ENCODE results near the gene CDK10. TPM values are rescaled to one million over a fixed set of nuclear protein-coding genes. Genes with fewer than 3 reads are reported as not detected.

CDK10 gene
- total RNA-seq, 5 donors from 2014 or later (not counting 1 experiment from before 2014, with no cell fraction given), result 108 to 163 (median 138) TPM

- under 1% methylated on average over 97 of the region's 112 CpGs for WGBS (ENCODE audit: insufficient coverage)
- peaks cover 5 to 36% of the 10 kb centered on the region in 2 donors for H3K36me3 ChIP-seq (ENCODE audit: control insufficient read depth in 2 of 2, extremely low read depth in 1 of 2, insufficient read depth in 1 of 2, low read length in 1 of 2)
- no peaks in the 10 kb centered on the region for H3K27me3 Mint-ChIP-seq
- DNase-seq (peak; percentile 83 to 94 (median 90)), ATAC-seq (replicated peaks in 1 of 4) (peak; percentile 56 to 70 (median 63))
- no peaks in the 10 kb centered on the region for H3K27me3 ChIP-seq (replicated peaks in 1 of 2; ENCODE audit: control insufficient read depth in 2 of 2, extremely low read depth in 1 of 2, insufficient read depth in 2 of 2, low read length in 1 of 2)
- peaks cover 10 to 57% of the 10 kb centered on the region in 2 experiments for H3K4me1 ChIP-seq (ENCODE audit: control insufficient read depth in 1 of 2, extremely low read depth in 1 of 2, insufficient read depth in 2 of 2, low read length in 2 of 2)
- ChIA-PET POLR2A (interaction anchor here in 1 of 2 donors (0.6 kb wide), 1 partner anchor 8 kb away, joined by 3 read pairs; no protein-coding TSS in a partner anchor), CTCF (no interaction called here)
- no peaks in the 10 kb centered on the region for H3K9me3 Mint-ChIP-seq
- H3K4me3 ChIP-seq (ENCODE audit: control insufficient read depth in 1 of 2, extremely low read depth in 1 of 2, low read length in 1 of 2), result peak overlapping the region; percentile 70 to 81
- H3K27ac ChIP-seq (ENCODE audit: low read length), result peak overlapping the region; percentile 76
- H3K4me1 Mint-ChIP-seq, result peaks cover 36 to 50% (median 42%) of the 10 kb centered on the region in 3 donors
- peak overlapping the region; percentile 96 to 99 for H3K27ac Mint-ChIP-seq
- peaks cover 12% of the 10 kb centered on the region for H3K36me3 Mint-ChIP-seq
- H3K4me3 Mint-ChIP-seq, result peak overlapping the region; percentile 84 to 99 (median 96)
- H3K9me3 ChIP-seq, result no peaks in the 10 kb centered on the region
Measured at GRCh38 chr16:89721546-89722391, 35.3 kb downstream of the CDK10 start.

- H3K27me3 ChIP-seq (replicated peaks in 1 of 2; ENCODE audit: control insufficient read depth in 2 of 2, extremely low read depth in 1 of 2, insufficient read depth in 2 of 2, low read length in 1 of 2), result no peaks in the 10 kb centered on the region
- H3K27me3 Mint-ChIP-seq, result no peaks in the 10 kb centered on the region
- DNase-seq, result peak; percentile 46 to 83 (median 68)
- peak overlapping the region; percentile 84 to 99 (median 96) for H3K4me3 Mint-ChIP-seq
- ChIA-PET POLR2A (interaction anchor here in 1 of 2 donors (0.6 to 1.0 kb wide), 2 partner anchors 9 to 23 kb away, joined by 3 read pairs; no protein-coding TSS in a partner anchor), CTCF (interaction anchor here in 1 of 2 donors (2.4 kb wide), 1 partner anchor 17 kb away, joined by 11 read pairs; no protein-coding TSS in a partner anchor)
- H3K4me3 ChIP-seq (ENCODE audit: control insufficient read depth in 1 of 2, extremely low read depth in 1 of 2, low read length in 1 of 2), result peak overlapping the region; percentile 70 to 81
- peak; percentile 30 to 44 (median 39) for ATAC-seq (replicated peaks in 1 of 4)
- H3K9me3 Mint-ChIP-seq, result no peaks in the 10 kb centered on the region
- peak overlapping the region; percentile 76 for H3K27ac ChIP-seq (ENCODE audit: low read length)
- peaks cover 11 to 45% of the 10 kb centered on the region in 2 donors for H3K36me3 ChIP-seq (ENCODE audit: control insufficient read depth in 2 of 2, extremely low read depth in 1 of 2, insufficient read depth in 1 of 2, low read length in 1 of 2)
- WGBS (ENCODE audit: insufficient coverage), result 1% methylated on average over 54 of the region's 56 CpGs
- H3K4me1 Mint-ChIP-seq, result peaks cover 45 to 58% (median 50%) of the 10 kb centered on the region in 3 donors
- peaks cover 17% of the 10 kb centered on the region for H3K36me3 Mint-ChIP-seq
- H3K9me3 ChIP-seq, result no peaks in the 10 kb centered on the region
- peaks cover 16 to 65% of the 10 kb centered on the region in 2 experiments for H3K4me1 ChIP-seq (ENCODE audit: control insufficient read depth in 1 of 2, extremely low read depth in 1 of 2, insufficient read depth in 2 of 2, low read length in 2 of 2)
- H3K27ac Mint-ChIP-seq, result peak overlapping the region; percentile 96 to 99
Measured at GRCh38 chr16:89722392-89723278, 36.1 kb downstream of the CDK10 start.

- Histone ChIP-seq H3K27ac (ENCODE audit: low read length) (peak overlapping the region; percentile 76), H3K9me3 (no peaks in the 10 kb centered on the region), H3K36me3 (ENCODE audit: control insufficient read depth in 2 of 2, extremely low read depth in 1 of 2, insufficient read depth in 1 of 2, low read length in 1 of 2) (peaks cover 11 to 52% of the 10 kb centered on the region in 2 donors), H3K4me1 (ENCODE audit: control insufficient read depth in 1 of 2, extremely low read depth in 1 of 2, insufficient read depth in 2 of 2, low read length in 2 of 2) (peaks cover 19 to 71% of the 10 kb centered on the region in 2 experiments), H3K4me3 (ENCODE audit: control insufficient read depth in 1 of 2, extremely low read depth in 1 of 2, low read length in 1 of 2) (peak overlapping the region; percentile 70 to 81), H3K27me3 (replicated peaks in 1 of 2; ENCODE audit: control insufficient read depth in 2 of 2, extremely low read depth in 1 of 2, insufficient read depth in 2 of 2, low read length in 1 of 2) (no peaks in the 10 kb centered on the region)
- peak; percentile 42 to 50 (median 48) for ATAC-seq (replicated peaks in 1 of 4)
- Mint-ChIP-seq H3K9me3 (no peaks in the 10 kb centered on the region), H3K4me3 (peak overlapping the region; percentile 84 to 99 (median 96)), H3K36me3 (peaks cover 17% of the 10 kb centered on the region), H3K27me3 (no peaks in the 10 kb centered on the region), H3K4me1 (peaks cover 48 to 57% (median 53%) of the 10 kb centered on the region in 3 donors), H3K27ac (peak overlapping the region; percentile 96 to 99)
- WGBS (ENCODE audit: insufficient coverage), result 10% methylated on average over 30 of the region's 30 CpGs
- ChIA-PET POLR2A (interaction anchor here (0.5 to 1.0 kb wide), 5 partner anchors 14 to 1879 kb away, joined by 3 to 5 read pairs (median 3); no protein-coding TSS in a partner anchor), CTCF (interaction anchor here in 1 of 2 donors (0.6 to 2.4 kb wide), 9 partner anchors 11 to 138 kb away, joined by 3 to 11 read pairs (median 6); partner anchors contain the start of gene SPATA2L)
- DNase-seq, result peak; percentile 70 to 94 (median 87)
Measured at GRCh38 chr16:89723279-89724250, 37.1 kb downstream of the CDK10 start.

GRCh38 chr16:89727406-89728120, 41.1 kb downstream of the CDK10 start:
- Histone ChIP-seq H3K9me3 (no peaks in the 10 kb centered on the region), H3K4me1 (ENCODE audit: control insufficient read depth in 1 of 2, extremely low read depth in 1 of 2, insufficient read depth in 2 of 2, low read length in 2 of 2) (peaks cover 17 to 96% of the 10 kb centered on the region in 2 experiments), H3K27ac (ENCODE audit: low read length) (peak overlapping the region; percentile 31), H3K36me3 (ENCODE audit: control insufficient read depth in 2 of 2, extremely low read depth in 1 of 2, insufficient read depth in 1 of 2, low read length in 1 of 2) (peaks cover 27 to 91% of the 10 kb centered on the region in 2 donors), H3K4me3 (ENCODE audit: control insufficient read depth in 1 of 2, extremely low read depth in 1 of 2, low read length in 1 of 2) (no peak overlapping the region), H3K27me3 (replicated peaks in 1 of 2; ENCODE audit: control insufficient read depth in 2 of 2, extremely low read depth in 1 of 2, insufficient read depth in 2 of 2, low read length in 1 of 2) (no peaks in the 10 kb centered on the region)
- Mint-ChIP-seq H3K36me3 (peaks cover 36% of the 10 kb centered on the region), H3K4me3 (peak overlapping the region; percentile 31 to 84 (median 59)), H3K27me3 (no peaks in the 10 kb centered on the region), H3K9me3 (no peaks in the 10 kb centered on the region), H3K27ac (peak overlapping the region; percentile 79 to 83), H3K4me1 (peaks cover 65 to 72% (median 71%) of the 10 kb centered on the region in 3 donors)
- POLR2A ChIA-PET, result interaction anchor here (0.6 kb wide), 3 partner anchors 37 to 133 kb away, joined by 3 to 11 read pairs (median 7); no protein-coding TSS in a partner anchor
- ATAC-seq (replicated peaks in 1 of 4), result no peak
- 35% methylated on average over 12 of the region's 17 CpGs for WGBS (ENCODE audit: insufficient coverage)
- peak in 3 of 35 experiments; percentile 12 to 27 (median 23) for DNase-seq
- CTCF ChIA-PET, result no interaction called here

- Histone ChIP-seq H3K36me3 (ENCODE audit: control insufficient read depth in 2 of 2, extremely low read depth in 1 of 2, insufficient read depth in 1 of 2, low read length in 1 of 2) (peaks cover 33 to 94% of the 10 kb centered on the region in 2 donors), H3K9me3 (no peaks in the 10 kb centered on the region), H3K27ac (ENCODE audit: low read length) (peak overlapping the region; percentile 1), H3K4me1 (ENCODE audit: control insufficient read depth in 1 of 2, extremely low read depth in 1 of 2, insufficient read depth in 2 of 2, low read length in 2 of 2) (peaks cover 13 to 96% of the 10 kb centered on the region in 2 experiments), H3K27me3 (replicated peaks in 1 of 2; ENCODE audit: control insufficient read depth in 2 of 2, extremely low read depth in 1 of 2, insufficient read depth in 2 of 2, low read length in 1 of 2) (no peaks in the 10 kb centered on the region), H3K4me3 (ENCODE audit: control insufficient read depth in 1 of 2, extremely low read depth in 1 of 2, low read length in 1 of 2) (no peak overlapping the region)
- Mint-ChIP-seq H3K4me1 (peaks cover 59 to 66% (median 66%) of the 10 kb centered on the region in 3 donors), H3K9me3 (no peaks in the 10 kb centered on the region), H3K27ac (peak overlapping the region in 1 of 2 donors; percentile 55), H3K36me3 (peaks cover 30% of the 10 kb centered on the region), H3K4me3 (no peak overlapping the region), H3K27me3 (no peaks in the 10 kb centered on the region)
- WGBS (ENCODE audit: insufficient coverage), result 95% methylated on average over 10 of the region's 18 CpGs
- ChIA-PET POLR2A (interaction anchor here in 1 of 2 donors (0.6 kb wide), 1 partner anchor 23 kb away, joined by 4 read pairs; no protein-coding TSS in a partner anchor), CTCF (no interaction called here)
- DNase-seq (no peak), ATAC-seq (replicated peaks in 1 of 4) (no peak)
Measured at GRCh38 chr16:89729293-89729692, 42.8 kb downstream of the CDK10 start.

All from T-cell (primary cell).